ENCODE results near the gene RSL1D1. TPM values are rescaled to one million over a fixed set of nuclear protein-coding genes. Genes with fewer than 3 reads are reported as not detected.
"Not testable (repeated sequence)": the region's sequence is repeated elsewhere in the genome, so short reads cannot be mapped to it uniquely, and the experiment has no call there.

The RSL1D1 gene
- total RNA-seq, 2 donors from 2014 or later: 89.5 to 99.3 TPM

- H3K9ac ChIP-seq (ENCODE audit: low read depth in 2 of 2, low read length in 2 of 2): peak overlapping the region in 1 of 2 donors; percentile 23
- H3K4me3 ChIP-seq: no peak overlapping the region
- H3K27me3 ChIP-seq: no peaks in the 10 kb centered on the region
- intact Hi-C loops (cut with DNase I): loop anchor here (10.0 kb wide), 1 partner anchor 46 kb away; the partner anchor contains the start of gene TXNDC11
- no peaks in the 10 kb centered on the region for H3K9me3 ChIP-seq
- H3K4me1 ChIP-seq: peaks cover 20% of the 10 kb centered on the region
- H3K27ac ChIP-seq: no peak overlapping the region
- no peak for TF ChIP-seq CTCF (IDR thresholded peaks at IDR 0.05)
- DNase-seq: no peak
- H3K36me3 ChIP-seq: no peaks in the 10 kb centered on the region
Observed at GRCh38 chr16:11791144-11791828, 60.1 kb downstream of the RSL1D1 start.

- no peak for TF ChIP-seq CTCF (IDR thresholded peaks at IDR 0.05)
- H3K36me3 ChIP-seq: no peaks in the 10 kb centered on the region
- H3K27me3 ChIP-seq: no peaks in the 10 kb centered on the region
- DNase-seq: no peak
- H3K4me3 ChIP-seq: no peak overlapping the region
- no peaks in the 10 kb centered on the region for H3K9me3 ChIP-seq
- no peak overlapping the region for H3K27ac ChIP-seq
- intact Hi-C loops (cut with DNase I): no loop called here
- no peak overlapping the region for H3K9ac ChIP-seq (ENCODE audit: low read depth in 2 of 2, low read length in 2 of 2)
- peaks cover 16% of the 10 kb centered on the region for H3K4me1 ChIP-seq
Observed at GRCh38 chr16:11788914-11789313, 62.4 kb downstream of the RSL1D1 start.

GRCh38 chr16:11784980-11785599 lies 66.3 kb downstream of the RSL1D1 start:
- H3K4me3 ChIP-seq; H3K36me3 ChIP-seq; intact Hi-C loops (cut with DNase I); H3K9ac ChIP-seq (ENCODE audit: low read depth in 2 of 2, low read length in 2 of 2); DNase-seq; H3K27me3 ChIP-seq; H3K27ac ChIP-seq; H3K9me3 ChIP-seq; H3K4me1 ChIP-seq: not testable (repeated sequence)

GRCh38 chr16:11784381-11784780 lies 67.0 kb downstream of the RSL1D1 start:
- H3K4me1 ChIP-seq; H3K36me3 ChIP-seq; H3K9ac ChIP-seq (ENCODE audit: low read depth in 2 of 2, low read length in 2 of 2); DNase-seq; H3K27me3 ChIP-seq; H3K4me3 ChIP-seq; intact Hi-C loops (cut with DNase I); H3K9me3 ChIP-seq: not testable (repeated sequence)
- H3K27ac ChIP-seq: peak overlapping the region; percentile 91

GRCh38 chr16:11784038-11784369 lies 67.3 kb downstream of the RSL1D1 start:
- H3K27ac ChIP-seq: peak overlapping the region; percentile 91
- no peak for DNase-seq
- no peak overlapping the region for H3K4me3 ChIP-seq
- peaks cover 3% of the 10 kb centered on the region for H3K4me1 ChIP-seq
- H3K27me3 ChIP-seq: no peaks in the 10 kb centered on the region
- no peaks in the 10 kb centered on the region for H3K36me3 ChIP-seq
- peak overlapping the region in 1 of 2 donors; percentile 74 for H3K9ac ChIP-seq (ENCODE audit: low read depth in 2 of 2, low read length in 2 of 2)
- H3K9me3 ChIP-seq: no peaks in the 10 kb centered on the region
- no peak for TF ChIP-seq CTCF (IDR thresholded peaks at IDR 0.05)
- intact Hi-C loops (cut with DNase I): no loop called here

Other genes with a start within 250 kb of the RSL1D1 start
- gene SNN, start 183.1 kb downstream of the RSL1D1 start, total RNA-seq: 1 to 10 TPM; 2.4 to 5.6 TPM
- 10 to 100 TPM; 52.0 to 62.1 TPM for gene TXNDC11, start 108.7 kb downstream of the RSL1D1 start, total RNA-seq
- gene ZC3H7A, start 54.3 kb downstream of the RSL1D1 start, total RNA-seq: 10 to 100 TPM; 40.2 to 47.1 TPM
- 100 to 1,000 TPM; 135 to 174 TPM for gene GSPT1, start 64.4 kb upstream of the RSL1D1 start, total RNA-seq
- gene NPIPB2, start 90.5 kb upstream of the RSL1D1 start, total RNA-seq: 1 to 10 TPM; 2.4 to 9.3 TPM
- 1 to 10 TPM; 1.3 to 4.2 TPM for gene TNFRSF17, start 113.7 kb upstream of the RSL1D1 start, total RNA-seq
- gene SNX29, start 125.2 kb upstream of the RSL1D1 start, total RNA-seq: 10 to 100 TPM in 1 of 2 donors, 1 to 10 TPM in 1; 9.6 to 11.3 TPM